HG03095 (cell line): Measurements from ENCODE around the gene KRTAP21-1.
"Not testable (repeated sequence)": the region's sequence is repeated elsewhere in the genome, so short reads cannot be mapped to it uniquely, and the experiment has no call there.

ENCODE experiments used
- ATAC-seq: cut with Tn5 transposase; IDR thresholded peaks from one replicate; pipeline ENCODE4 v1.9.1; 2021; ENCODE audit warnings: moderate library complexity; ENCODE audit not compliant: unreplicated experiment

The KRTAP21-1 gene

DNA sequence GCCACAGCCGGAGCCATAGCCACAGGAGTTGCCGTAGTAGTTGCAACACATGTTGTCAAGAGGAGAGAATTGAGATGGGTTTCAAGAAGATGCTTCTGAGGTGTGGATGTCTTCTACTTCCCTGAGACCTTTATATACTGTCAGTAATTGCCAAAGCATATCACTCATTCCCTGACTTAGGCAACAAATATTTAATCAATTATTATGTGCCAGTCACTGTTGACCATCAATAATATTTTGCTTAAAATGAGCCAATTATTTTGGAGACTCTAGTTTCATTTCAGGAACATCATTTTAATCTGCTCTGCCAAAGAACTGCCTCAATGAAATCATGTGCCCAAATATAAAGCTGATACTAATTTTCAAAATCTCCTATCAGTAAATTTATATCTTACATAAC is at the start of gene KRTAP21-1:
Gene KRTAP21-1, minus strand, starts transcription at position 101 of the 400 bp plus-strand sequence. Its CDS starts 50 bp downstream, at position 51.
- not testable (repeated sequence) for ATAC-seq

DNA sequence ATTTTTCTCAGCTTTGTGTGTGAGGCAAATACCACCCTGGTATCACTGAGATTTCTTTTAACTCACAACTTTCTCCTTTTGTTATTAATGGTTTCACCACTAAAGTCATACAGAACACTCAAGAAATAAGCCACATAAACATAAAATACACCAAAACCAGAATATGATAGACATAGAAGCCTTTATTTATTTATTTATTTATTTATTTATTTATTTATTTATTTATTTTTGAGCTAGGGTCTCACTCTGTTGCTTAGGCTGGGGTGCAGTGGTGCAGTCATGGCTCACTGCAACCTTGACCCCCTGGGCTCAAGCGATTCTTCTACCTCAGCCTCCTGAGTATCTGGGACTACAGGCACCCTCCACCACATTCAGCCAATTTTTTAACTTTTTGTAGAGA is 45.4 kb upstream of the KRTAP21-1 start:
- no peak for ATAC-seq

DNA sequence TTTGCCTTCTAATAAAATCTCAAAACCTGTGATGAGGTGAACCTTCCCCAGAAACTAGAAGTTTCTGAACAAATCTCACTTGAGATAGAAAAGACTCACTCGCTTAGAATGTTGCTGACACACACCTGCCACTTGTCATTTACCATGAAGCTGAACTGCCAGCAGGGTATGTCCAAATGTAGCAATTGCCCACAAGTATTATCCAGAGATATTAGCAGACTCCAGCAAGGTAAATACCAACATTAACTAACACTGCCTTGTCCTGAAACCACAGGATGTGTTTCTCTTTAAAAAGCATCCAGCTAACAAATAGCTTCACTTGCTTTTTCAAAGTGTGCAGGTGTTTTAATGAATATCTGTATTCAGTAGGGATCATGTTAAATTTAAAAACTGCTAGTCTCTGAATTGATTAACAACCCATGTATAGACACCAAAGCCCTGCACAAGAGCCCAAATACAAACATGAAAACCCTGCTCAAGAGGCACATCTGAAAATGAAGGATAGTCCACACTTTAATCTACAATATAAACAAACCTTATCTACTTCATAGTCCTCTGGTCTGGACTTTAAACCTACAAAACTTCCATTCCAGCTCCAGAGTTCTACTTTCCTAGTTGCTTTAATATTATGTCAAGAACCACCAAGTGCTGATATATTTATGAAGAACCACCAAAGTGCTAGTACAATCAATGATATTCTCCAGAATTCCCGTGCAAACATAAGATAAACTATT is 38.5 kb upstream of the KRTAP21-1 start:
- ATAC-seq: no peak

GRCh38 chr21:30779249-30779648 is 24.0 kb upstream of the KRTAP21-1 start:
- no peak for ATAC-seq

GRCh38 chr21:30769724-30770431 is 14.7 kb upstream of the KRTAP21-1 start:
- ATAC-seq: no peak

- no peak for ATAC-seq
These were observed 5.5 kb upstream of the KRTAP21-1 start for GRCh38 chr21:30760776-30761175.

GRCh38 chr21:30758306-30758705 is 3.1 kb upstream of the KRTAP21-1 start:
- no peak for ATAC-seq

DNA sequence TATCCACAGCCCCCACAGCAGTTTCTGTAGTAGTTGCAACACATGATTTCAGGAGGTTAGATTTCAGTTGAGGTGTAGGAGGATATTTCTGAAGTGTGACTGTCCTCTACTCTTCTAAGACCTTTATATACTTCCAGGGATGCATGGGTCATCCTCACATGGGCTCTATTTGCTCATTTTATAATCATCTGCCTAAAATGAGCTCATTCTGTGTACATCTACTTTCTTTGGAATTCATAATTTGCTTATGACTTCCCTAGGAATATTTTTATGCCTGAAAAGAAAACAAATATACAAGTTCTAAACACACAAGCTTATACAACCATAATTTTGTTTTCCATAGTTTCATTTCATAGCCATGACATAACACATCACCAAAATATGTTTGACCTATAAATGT is 8.1 kb downstream of the KRTAP21-1 start, which contains the start of gene KRTAP21-2:
Gene KRTAP21-2, minus strand, starts transcription at position 101 of the 400 bp plus-strand sequence. Its CDS starts 57 bp downstream, at position 44.
- ATAC-seq: no peak

GRCh38 chr21:30740462-30740861 is 14.8 kb downstream of the KRTAP21-1 start:
- ATAC-seq: no peak

- no peak for ATAC-seq
These were observed 22.2 kb downstream of the KRTAP21-1 start for GRCh38 chr21:30733026-30733425.

- no peak for ATAC-seq
These were observed 28.5 kb downstream of the KRTAP21-1 start for GRCh38 chr21:30726726-30727125.

DNA sequence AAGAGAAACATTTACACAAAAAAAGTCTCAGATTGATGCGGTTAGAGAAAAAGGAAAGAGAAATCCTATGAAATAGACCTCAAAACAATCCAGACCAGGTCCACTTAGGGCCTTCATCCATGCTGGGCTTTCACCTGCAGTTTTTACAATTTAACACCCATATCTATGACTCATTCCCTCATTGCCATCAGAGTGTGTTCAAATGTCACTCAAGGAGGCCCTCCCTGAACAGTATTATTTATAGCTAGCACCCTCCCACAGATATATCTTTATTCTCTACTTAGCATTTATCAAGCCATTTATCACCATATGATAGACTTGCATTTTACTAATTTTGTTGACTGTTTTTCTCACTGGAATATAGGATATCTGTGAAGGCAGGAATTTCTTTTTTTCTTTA is 35.8 kb downstream of the KRTAP21-1 start:
- no peak for ATAC-seq

GRCh38 chr21:30718239-30718909 is 36.9 kb downstream of the KRTAP21-1 start, which contains the start of gene KRTAP21-3:
Gene KRTAP21-3 (minus strand): TSS chr21:30718777. CDS start chr21:30718759, 18 bp downstream.
- ATAC-seq: no peak

DNA sequence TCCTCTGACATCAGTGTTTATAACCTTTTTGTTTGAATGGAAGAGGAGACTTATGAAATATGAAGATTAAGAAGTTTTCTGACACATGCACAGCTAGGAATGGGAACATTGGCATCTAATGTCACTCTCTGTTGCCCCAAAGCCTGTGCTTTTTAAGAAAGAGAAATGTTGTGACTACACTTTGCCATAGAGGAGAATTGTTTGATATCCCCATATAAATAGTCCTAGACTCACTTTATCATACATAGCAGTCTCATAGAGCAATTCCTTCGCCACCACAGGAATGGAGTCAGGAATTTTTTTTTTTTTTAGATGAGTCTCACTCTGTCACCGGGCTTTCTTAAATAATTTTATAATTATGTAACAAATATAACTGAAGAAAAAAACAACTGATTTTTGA is 38.1 kb downstream of the KRTAP21-1 start:
- ATAC-seq: no peak

- no peak for ATAC-seq
These were observed 40.3 kb downstream of the KRTAP21-1 start for GRCh38 chr21:30714946-30715345.

DNA sequence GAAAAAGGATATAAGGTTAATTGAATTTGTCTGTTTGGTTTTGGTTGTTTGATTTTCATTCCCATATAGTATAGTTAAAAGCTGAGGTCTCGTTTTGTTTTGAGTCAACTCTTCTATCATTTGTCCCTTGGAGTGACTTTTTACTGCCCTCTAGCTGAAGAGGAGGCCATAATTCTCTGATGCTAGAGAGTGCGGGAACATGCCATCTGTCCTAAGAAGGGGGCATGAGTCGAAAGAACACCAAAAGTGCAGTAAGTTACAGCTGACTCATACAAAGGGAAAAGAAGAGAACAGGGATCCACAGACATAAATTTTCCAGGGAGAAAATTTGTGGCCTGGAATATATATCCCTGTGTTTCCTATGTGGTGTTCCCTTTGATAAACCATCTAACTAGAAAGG is 40.8 kb downstream of the KRTAP21-1 start:
- no peak for ATAC-seq

- ATAC-seq: no peak
These were observed 41.5 kb downstream of the KRTAP21-1 start for GRCh38 chr21:30713766-30714165.

- no peak for ATAC-seq
These were observed 44.7 kb downstream of the KRTAP21-1 start for GRCh38 chr21:30710499-30710898.

- no peak for ATAC-seq
These were observed 47.8 kb downstream of the KRTAP21-1 start for GRCh38 chr21:30707409-30707808.
